Stomach (tissue), 9 donors: ENCODE data around the gene TMEM198. TPM values are rescaled to one million over a fixed set of nuclear protein-coding genes. Genes with fewer than 3 reads are reported as not detected.

ENCODE experiments used
- DNase-seq, 2 donors: peaks; one replicate each; pipeline versions ENCODE4 v3.0.0 to v3.0.0-alpha.2; 2013 to 2019
- H3K27ac ChIP-seq, 5 donors: fragments of 200-600 bp in 4 of 5; sonication (generic) in 4 of 5; one replicate each; pipeline ENCODE4 v1.5.1; 2013 to 2019; ENCODE audit warnings: mild to moderate bottlenecking in 1 of 5, moderate library complexity in 1 of 5
- H3K27me3 ChIP-seq, 3 donors: fragments of 200-600 bp; sonication (generic); one replicate each; pipeline ENCODE4 v1.5.1; 2017 to 2019; ENCODE audit warnings: mixed run types in 1 of 3
- H3K36me3 ChIP-seq, 4 donors: fragments of 200-600 bp; sonication (generic); 1 replicate in 3 of 4; 2 replicates in 1 of 4; pipeline ENCODE4 v1.5.1; 2016 to 2019
- H3K4me1 ChIP-seq, 4 donors: fragments of 200-600 bp; sonication (generic); one replicate each; pipeline ENCODE4 v1.5.1; 2016 to 2019
- H3K4me3 ChIP-seq, 4 donors: fragments of 200-600 bp; sonication (generic) in 3 of 4; one replicate each; pipeline ENCODE4 v1.5.1; 2016 to 2019; ENCODE audit warnings: mild to moderate bottlenecking in 1 of 4
- H3K9me3 ChIP-seq, 4 donors: fragments of 200-600 bp; sonication (generic); one replicate each; pipeline ENCODE4 v1.5.1; 2016 to 2019
- EP300 ChIP-seq: sonication (generic); formaldehyde crosslinking; IDR thresholded peaks from one replicate; pipeline ENCODE4 v1.6.1; 2017; ENCODE audit warnings: antibody characterized with exemption
- POLR2A ChIP-seq, 4 donors: fragments of 450-650 bp; IDR thresholded peaks; one replicate each; pipeline ENCODE4 v1.6.1; 2016; ENCODE audit warnings: antibody characterized with exemption in 4 of 4, control low read depth in 2 of 4, mild to moderate bottlenecking in 1 of 4, moderate library complexity in 1 of 4
- POLR2AphosphoS5 ChIP-seq, 3 donors: sonication (generic); formaldehyde crosslinking; IDR thresholded peaks; one replicate each; pipeline ENCODE4 v1.6.1; 2016; ENCODE audit warnings: antibody characterized with exemption in 3 of 3
- WGBS, 5 donors: extraction: QIAGEN DNeasy Blood & Tissue Kit in 3 of 5; methylation state at CpG; one replicate each; pipeline versions ENCODE4 v1.1.5 to v1.1.7; 2013 to 2018; 5-methylcytosine and 5-hydroxymethylcytosine counted together
- intact Hi-C: fragments of 100-400 bp; cut with DNase I; formaldehyde crosslinking; loops from one replicate; pipeline ENCODE4 v1.15.1; 2023; ENCODE audit warnings: low total_unique reads
- polyA plus RNA-seq, 3 donors: library from polyadenylated mRNA; stranded (reverse); fragments of 200-250 nt; gene quantifications; one replicate each; pipeline ENCODE4 v1.2.3, GENCODE V29; 2013
- total RNA-seq, 5 donors: library from RNA; depleted of rRNA; stranded (reverse); fragments of >200 nt; gene quantifications; one replicate each; pipeline versions ENCODE4 v1.1.0 to v1.2.3, GENCODE V29; 2014 to 2016
- TF ChIP-seq, protein P1 (sequence below), 7 experiments: fragments of 450-650 bp in 4 of 7; fragments of 200-600 bp in 3 of 7; sonication (generic) in 3 of 7; IDR thresholded peaks; one replicate each; pipeline ENCODE4 v1.5.1; 2016 to 2019; ENCODE audit warnings: antibody characterized with exemption in 7 of 7, control low read depth in 2 of 7, mild to moderate bottlenecking in 1 of 7
- donor health status: healthy with polysubstance abuse.
- donor health status: Bipolar disorder and iron deficiency.
- donor health status: healthy.

TMEM198 gene
- total and polyA plus RNA-seq, 8 donors: 0.92 to 7.5 (median 2.4) TPM; not detected in 2

- intact Hi-C loops: no loop called here
- Histone ChIP-seq H3K27ac (no peak overlapping the region), H3K4me1 (peaks cover 15 to 35% (median 23%) of the 10 kb centered on the region in 4 donors), H3K36me3 (peaks cover 0 to 23% (median 3%) of the 10 kb centered on the region in 4 donors), H3K9me3 (no peaks in the 10 kb centered on the region), H3K27me3 (peaks cover 0 to 34% (median 23%) of the 10 kb centered on the region in 3 donors), H3K4me3 (no peak overlapping the region)
- WGBS, 5 donors: 93 to 96% (median 95%) methylated on average over 20 of the region's 20 CpGs
- no peak for TF ChIP-seq EP300
- TF ChIP-seq POLR2AphosphoS5 (IDR thresholded peaks at IDR 0.05): no peak
- TF ChIP-seq, protein P1, sequence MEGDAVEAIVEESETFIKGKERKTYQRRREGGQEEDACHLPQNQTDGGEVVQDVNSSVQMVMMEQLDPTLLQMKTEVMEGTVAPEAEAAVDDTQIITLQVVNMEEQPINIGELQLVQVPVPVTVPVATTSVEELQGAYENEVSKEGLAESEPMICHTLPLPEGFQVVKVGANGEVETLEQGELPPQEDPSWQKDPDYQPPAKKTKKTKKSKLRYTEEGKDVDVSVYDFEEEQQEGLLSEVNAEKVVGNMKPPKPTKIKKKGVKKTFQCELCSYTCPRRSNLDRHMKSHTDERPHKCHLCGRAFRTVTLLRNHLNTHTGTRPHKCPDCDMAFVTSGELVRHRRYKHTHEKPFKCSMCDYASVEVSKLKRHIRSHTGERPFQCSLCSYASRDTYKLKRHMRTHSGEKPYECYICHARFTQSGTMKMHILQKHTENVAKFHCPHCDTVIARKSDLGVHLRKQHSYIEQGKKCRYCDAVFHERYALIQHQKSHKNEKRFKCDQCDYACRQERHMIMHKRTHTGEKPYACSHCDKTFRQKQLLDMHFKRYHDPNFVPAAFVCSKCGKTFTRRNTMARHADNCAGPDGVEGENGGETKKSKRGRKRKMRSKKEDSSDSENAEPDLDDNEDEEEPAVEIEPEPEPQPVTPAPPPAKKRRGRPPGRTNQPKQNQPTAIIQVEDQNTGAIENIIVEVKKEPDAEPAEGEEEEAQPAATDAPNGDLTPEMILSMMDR (IDR thresholded peaks at IDR 0.05): no peak
- no peak for TF ChIP-seq POLR2A (IDR thresholded peaks at IDR 0.05)
- DNase-seq: no peak
These were observed 12.1 kb downstream of the TMEM198 start for GRCh38 chr2:219555956-219556355.

GRCh38 chr2:219556413-219556812 lies 12.6 kb downstream of the TMEM198 start:
- no peak overlapping the region for H3K4me3 ChIP-seq
- H3K36me3 ChIP-seq: peaks cover 0 to 23% (median 3%) of the 10 kb centered on the region in 4 donors
- H3K27ac ChIP-seq: no peak overlapping the region
- H3K9me3 ChIP-seq: no peaks in the 10 kb centered on the region
- intact Hi-C loops: no loop called here
- peaks cover 0 to 29% (median 19%) of the 10 kb centered on the region in 3 donors for H3K27me3 ChIP-seq
- TF ChIP-seq POLR2A (IDR thresholded peaks at IDR 0.05) (no peak), POLR2AphosphoS5 (IDR thresholded peaks at IDR 0.05) (no peak), EP300 (no peak)
- TF ChIP-seq, protein P1 (IDR thresholded peaks at IDR 0.05): no peak
- peaks cover 15 to 30% (median 21%) of the 10 kb centered on the region in 4 donors for H3K4me1 ChIP-seq
- 92 to 95% (median 92%) methylated on average over 14 to 19 of the region's 19 CpGs for WGBS, 5 donors
- DNase-seq: no peak

DNA sequence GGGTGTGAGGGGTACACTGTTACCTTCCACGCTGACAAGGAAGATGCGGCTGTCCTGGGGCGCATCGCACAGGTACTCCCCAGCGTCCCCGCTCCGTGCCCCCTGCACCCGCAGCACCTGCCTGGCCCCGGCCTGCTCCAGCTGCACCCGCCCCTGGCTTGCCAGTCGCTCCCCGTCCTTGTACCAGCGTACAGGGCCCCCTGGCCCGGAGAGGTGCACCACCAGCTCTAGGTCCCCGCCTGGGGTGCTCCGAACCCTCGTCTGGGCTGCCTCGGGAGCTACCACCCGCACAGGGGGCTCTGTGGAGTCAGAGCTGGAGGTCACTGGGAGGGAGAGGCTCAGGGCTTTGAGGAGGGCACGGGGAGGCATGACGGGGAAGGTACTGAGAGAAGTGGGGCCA lies 13.5 kb downstream of the TMEM198 start:
- no peaks in the 10 kb centered on the region for H3K9me3 ChIP-seq
- peaks cover 7 to 21% (median 12%) of the 10 kb centered on the region in 4 donors for H3K4me1 ChIP-seq
- peaks cover 0 to 20% (median 11%) of the 10 kb centered on the region in 3 donors for H3K27me3 ChIP-seq
- intact Hi-C loops: no loop called here
- DNase-seq: no peak
- H3K27ac ChIP-seq: no peak overlapping the region
- H3K36me3 ChIP-seq: peaks cover 0 to 30% (median 3%) of the 10 kb centered on the region in 4 donors
- TF ChIP-seq POLR2AphosphoS5 (IDR thresholded peaks at IDR 0.05): no peak
- TF ChIP-seq POLR2A (IDR thresholded peaks at IDR 0.05): no peak
- TF ChIP-seq, protein P1 (IDR thresholded peaks at IDR 0.05): no peak
- TF ChIP-seq EP300: no peak
- H3K4me3 ChIP-seq: no peak overlapping the region
- WGBS, 5 donors: 86 to 95% (median 92%) methylated on average over 18 to 21 of the region's 21 CpGs

GRCh38 chr2:219557791-219558785 lies 14.3 kb downstream of the TMEM198 start:
- Histone ChIP-seq H3K4me3 (no peak overlapping the region), H3K27ac (no peak overlapping the region), H3K4me1 (peaks cover 2 to 13% (median 5%) of the 10 kb centered on the region in 4 donors), H3K27me3 (peaks cover 0 to 13% (median 3%) of the 10 kb centered on the region in 3 donors), H3K9me3 (no peaks in the 10 kb centered on the region), H3K36me3 (peaks cover 0 to 36% (median 8%) of the 10 kb centered on the region in 4 donors)
- no peak for TF ChIP-seq POLR2AphosphoS5 (IDR thresholded peaks at IDR 0.05)
- TF ChIP-seq, protein P1 (IDR thresholded peaks at IDR 0.05): no peak
- TF ChIP-seq EP300: no peak
- no peak for TF ChIP-seq POLR2A (IDR thresholded peaks at IDR 0.05)
- 83 to 94% (median 92%) methylated on average over 15 to 25 of the region's 25 CpGs for WGBS, 5 donors
- no peak for DNase-seq
- intact Hi-C loops: no loop called here
